ENCODE results near the gene TWF2.

Gene TWF2

GRCh38 chr3:52198643-52199608 is 40.0 kb downstream of the TWF2 start:
- ATAC-seq: no peak

DNA sequence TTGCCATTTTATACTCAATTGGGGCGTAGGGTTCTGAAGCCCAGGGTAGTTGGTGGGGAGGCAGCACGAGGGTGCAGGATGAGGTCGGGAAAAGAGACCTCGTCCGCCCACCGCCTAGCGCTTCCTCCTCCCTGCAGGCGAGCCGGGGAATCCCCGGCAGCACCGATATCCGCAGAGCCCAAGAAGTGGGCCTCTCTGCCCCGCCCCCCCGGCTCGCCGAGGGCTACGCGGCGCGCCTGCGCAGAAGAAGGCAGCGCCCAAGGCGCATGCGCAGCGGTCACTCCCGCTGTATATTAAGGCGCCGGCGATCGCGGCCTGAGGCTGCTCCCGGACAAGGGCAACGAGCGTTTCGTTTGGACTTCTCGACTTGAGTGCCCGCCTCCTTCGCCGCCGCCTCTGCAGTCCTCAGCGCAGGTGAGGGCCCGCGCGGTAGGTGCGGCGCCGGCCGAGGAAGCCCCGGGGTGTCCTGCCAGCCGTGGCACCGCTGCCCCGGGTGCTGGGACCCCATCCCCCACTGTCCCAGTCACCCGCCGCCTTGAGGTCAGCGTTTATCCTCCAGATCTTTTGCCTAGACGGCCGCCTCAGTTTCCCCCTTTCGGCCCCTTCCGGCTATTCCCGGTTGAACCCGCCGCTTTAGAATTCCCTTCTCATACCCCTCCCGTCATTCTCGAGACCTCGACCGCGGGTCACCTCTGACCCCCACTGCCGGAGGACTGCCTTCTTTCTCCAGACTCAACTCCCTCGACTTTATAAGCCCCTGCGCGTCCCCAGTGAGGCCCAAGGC is 40.9 kb downstream of the TWF2 start, which contains the start of gene ALAS1:
Gene ALAS1, plus strand, starts transcription at position 319 of the 784 bp plus-strand sequence. CDS start 1,082 bp downstream, outside the sequence.
- peak; percentile 93 to 94 for ATAC-seq

DNA sequence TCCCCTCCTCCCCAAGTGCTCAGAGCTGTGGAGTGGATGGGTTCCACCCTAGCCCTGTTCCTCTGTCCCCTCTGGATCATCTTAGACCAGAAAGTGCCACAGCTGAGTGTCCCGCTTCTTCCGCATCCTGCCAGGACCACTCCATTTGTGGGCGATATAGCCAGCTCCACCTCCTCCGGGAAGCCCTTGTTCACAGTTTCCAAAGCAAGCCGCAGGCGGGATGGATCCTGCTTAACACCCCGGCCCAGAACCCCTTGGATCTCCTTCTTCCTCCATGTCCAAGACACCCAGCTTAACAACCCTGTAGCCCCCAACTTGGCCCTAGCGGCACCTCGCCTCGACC is 41.5 kb downstream of the TWF2 start:
- ATAC-seq: no peak

GRCh38 chr3:52196977-52197376 is 42.0 kb downstream of the TWF2 start:
- no peak for ATAC-seq

DNA sequence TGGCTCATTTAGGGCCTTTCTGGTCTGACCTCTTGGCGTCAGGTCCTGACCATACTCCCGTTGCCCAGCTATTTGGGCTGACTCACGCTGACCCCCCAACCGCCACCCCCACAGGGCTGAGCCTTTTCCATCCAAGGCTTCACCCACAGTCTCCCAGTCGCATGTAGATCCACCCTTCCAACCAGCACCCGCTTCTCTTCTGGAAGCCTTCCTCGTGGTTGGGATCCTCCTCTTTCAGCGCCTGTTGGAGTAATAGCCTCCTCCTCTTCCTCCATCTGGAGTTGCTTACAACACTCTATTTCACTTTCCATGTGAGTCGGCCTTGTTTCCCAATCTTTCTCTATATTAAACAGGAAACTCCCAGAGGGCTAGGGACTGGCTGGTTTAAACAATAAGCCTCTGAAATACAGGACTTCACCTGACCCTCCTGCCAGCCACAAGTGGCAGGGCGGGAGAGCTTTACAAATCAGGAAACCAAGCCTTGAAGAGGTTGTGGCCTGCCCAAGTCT is 43.1 kb downstream of the TWF2 start:
- no peak for ATAC-seq

DNA sequence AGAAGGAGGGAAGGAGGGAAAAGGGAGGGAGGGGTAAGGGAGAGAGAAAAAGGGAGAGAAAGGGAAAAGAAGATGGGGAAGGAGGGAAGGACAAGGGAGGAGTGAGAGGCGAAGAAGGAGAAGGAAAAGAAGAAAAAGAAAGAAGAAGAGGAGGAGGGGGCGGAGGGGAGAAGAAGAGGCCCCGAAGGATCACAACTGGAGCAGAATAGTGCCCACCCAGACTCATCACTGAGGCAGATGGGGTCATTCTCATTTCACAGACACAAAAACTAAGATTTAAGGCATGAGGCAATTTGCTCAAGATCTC is 43.7 kb downstream of the TWF2 start:
- ATAC-seq: no peak

DNA sequence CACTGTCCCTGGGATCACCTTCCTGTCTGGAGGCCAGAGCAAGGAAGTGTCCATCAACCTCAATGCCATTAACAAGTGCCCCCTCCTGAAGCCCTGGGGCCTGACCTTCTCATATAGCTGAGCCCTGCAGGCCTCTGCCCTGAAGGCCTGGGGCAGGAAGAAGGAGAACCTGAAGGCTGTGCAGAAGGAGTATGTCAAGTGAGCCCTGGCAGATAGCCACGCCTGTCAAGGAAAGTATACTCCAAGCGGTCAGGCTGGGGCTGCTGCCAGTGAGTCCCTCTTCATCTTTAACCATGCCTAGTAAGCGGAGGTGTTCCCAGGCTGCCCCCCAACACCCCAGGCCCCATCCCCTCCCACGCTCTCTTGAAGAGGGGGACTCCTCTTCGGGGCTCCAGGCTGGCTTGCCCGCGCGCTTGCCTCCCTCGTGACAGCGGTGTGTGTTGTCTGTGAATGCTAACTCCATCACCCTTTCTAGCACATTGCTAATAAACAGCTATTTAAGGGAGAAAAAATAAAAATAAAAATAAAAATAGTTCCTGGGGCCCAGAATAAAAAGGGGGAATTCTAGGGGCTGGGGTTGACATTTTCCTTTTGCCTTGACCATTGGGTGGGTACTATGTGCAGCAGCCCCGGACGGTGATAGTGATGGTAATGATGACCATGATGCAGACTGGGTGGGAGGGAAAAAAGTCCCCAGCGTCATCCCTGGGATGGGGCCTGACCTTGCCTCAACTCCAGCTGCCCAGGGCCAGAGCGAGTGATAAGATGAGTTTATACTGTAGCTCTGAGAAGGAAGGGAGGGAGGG is 44.3 kb downstream of the TWF2 start:
- ATAC-seq: no peak

- ATAC-seq: no peak
These were observed 45.9 kb downstream of the TWF2 start for GRCh38 chr3:52193065-52193464.

DNA sequence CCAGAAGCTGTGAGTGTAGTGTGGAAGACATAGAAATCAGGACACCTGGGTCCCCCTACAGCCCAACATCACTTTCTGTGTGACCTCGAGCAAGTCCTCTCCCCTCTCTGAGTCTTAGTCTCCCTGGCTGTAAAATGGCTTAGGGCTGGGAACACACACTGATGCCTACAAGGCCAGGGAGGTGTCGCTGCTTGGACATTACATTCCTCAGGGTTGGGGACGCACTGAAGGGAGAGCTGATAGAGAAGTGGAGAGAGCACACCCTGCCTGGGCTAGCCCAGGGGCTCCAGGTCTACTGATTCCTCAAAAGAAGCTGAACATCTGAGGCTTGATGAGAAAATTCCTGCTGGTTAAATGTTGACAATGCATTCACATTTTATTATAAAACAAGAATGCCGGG is 47.3 kb downstream of the TWF2 start:
- no peak for ATAC-seq

GRCh38 chr3:52190294-52191074 is 48.5 kb downstream of the TWF2 start:
- no peak for ATAC-seq

DNA sequence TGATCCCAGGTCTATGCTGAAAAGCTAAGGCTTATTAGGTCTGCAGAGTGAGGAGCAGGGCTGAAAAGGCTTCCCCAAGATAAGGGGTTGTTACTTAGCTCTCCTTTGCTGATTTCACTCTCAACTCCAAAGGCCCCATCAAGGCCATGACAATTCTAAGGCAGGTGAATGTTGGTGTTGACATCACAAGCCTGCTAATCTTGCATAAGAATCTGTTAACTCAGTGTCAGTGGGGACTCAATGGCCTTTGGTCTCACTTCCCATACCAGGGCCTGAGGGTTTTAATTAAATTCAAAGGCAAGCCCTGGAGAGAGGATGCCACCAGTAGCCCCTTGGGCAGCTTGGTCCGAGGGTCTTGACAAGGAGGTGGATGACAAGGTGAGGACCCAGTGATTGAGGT is 50.4 kb downstream of the TWF2 start:
- ATAC-seq: no peak

- no peak for ATAC-seq
These were observed 52.2 kb downstream of the TWF2 start for GRCh38 chr3:52186729-52187128.

DNA sequence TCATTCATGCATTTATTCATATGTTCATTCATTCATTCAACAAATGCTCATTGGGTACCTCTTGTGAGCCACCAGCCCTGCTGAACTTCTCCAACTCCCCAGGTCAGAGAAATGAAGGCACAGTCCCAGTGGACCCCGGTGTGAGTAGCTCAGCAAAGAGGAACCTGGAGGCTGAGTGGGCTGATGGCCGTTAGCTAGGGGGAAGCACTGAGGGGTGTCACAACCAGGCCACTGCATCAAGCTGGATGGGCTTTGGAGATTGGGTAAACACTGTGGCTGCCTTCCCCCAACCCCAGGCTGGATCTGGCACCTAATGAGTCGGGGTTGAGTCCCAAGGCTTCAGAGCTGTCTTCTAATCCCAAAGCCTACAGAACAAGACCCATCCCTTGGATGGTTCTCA is 53.1 kb downstream of the TWF2 start:
- ATAC-seq: no peak

- no peak for ATAC-seq
These were observed 53.6 kb downstream of the TWF2 start for GRCh38 chr3:52185311-52185710.

GRCh38 chr3:52184690-52185089 is 54.3 kb downstream of the TWF2 start:
- no peak for ATAC-seq

DNA sequence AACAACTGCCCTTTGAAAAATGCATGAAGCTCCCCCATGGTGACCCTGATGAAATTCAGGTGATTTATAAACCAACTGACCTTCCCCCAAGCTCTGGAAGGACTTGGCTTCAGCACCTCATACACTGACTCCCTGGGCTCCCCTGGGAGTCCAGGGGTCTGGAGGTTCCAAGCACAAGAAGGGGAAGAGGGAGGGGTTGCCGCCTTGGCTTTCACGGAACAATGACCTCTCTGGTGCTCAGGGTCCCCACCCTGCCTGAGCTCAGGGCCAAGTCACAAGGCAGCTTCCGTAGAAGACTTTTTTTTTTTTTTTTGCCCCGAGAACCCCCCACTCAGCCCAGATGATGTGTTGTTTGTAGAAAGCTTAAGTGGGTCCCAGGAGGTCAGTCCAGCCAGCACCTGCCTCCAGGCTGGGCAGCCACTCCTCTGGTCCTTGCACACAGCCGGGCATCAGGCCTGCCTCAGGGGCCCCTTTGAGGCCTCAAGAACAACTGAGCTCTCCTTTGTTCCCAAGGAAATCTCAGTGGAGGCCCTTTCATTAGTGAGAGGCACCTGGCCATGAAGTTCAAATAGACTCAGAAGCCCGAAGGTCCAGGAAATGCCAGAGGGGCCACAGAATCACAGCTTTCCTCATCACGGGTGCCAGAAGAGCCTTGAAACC is 55.0 kb downstream of the TWF2 start:
- ATAC-seq: no peak

DNA sequence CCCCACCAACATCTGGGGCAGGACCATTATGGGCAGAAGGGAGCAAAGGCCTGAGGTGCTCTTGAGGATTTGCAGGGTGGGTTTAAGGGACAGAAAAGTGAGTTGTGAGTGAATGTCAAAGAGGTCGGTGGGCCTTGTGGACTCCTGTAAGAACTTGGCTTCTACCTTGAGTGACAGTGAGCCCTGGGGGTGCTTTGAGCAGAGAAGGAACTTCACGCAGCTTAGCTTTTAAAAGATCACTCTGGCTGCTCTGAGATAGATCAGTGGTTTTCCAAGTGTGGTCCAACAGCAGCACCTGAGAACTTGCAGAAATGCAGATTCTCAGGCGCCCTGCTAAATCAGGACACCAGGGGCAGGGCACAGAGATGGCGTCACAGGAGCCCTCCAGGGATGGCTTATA is 56.3 kb downstream of the TWF2 start:
- no peak for ATAC-seq

- no peak for ATAC-seq
These were observed 56.8 kb downstream of the TWF2 start for GRCh38 chr3:52182196-52182595.

DNA sequence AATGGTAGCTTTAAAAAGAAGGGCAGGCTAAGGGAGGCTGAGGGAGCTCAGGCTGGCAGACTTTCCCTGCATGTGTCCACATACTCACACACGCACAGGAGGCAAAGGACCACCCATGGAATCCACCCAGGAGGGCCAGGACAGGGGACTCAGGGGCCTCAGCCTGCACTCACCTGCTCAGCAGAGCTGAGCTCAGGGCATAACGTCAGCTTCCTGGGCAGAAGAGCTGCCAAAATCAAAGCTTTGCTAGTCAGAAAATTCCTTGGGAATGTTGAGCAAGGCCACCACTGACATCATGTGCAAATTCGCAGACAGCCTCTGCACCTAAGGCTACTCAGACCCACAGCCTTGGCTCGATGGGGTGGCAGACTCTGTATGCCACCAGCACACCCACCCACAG is 57.4 kb downstream of the TWF2 start:
- ATAC-seq: no peak

All from activated CD4-positive, CD25-positive, alpha-beta regulatory T cell treated with anti-CD3 and anti-CD28 coated beads, Interleukin-2, amount 50 U/mL, for 24 hours (primary cell).